HepG2 (cell line): Measurements from ENCODE around the gene TTLL6. TPM values are rescaled to one million over a fixed set of nuclear protein-coding genes. Genes with fewer than 3 reads are reported as not detected.

Source experiments
- BORCS8-MEF2B ChIP-seq: sonication (generic); formaldehyde crosslinking; IDR thresholded peaks from 2 replicates; pipeline ENCODE4 v1.8.0; 2022; ENCODE audit warnings: mild to moderate bottlenecking, missing genetic modification reagents
- DNMT1 ChIP-seq: sonication (generic); formaldehyde crosslinking; IDR thresholded peaks from 2 replicates; pipeline ENCODE4 v1.5.1; 2020; ENCODE audit warnings: mild to moderate bottlenecking, missing genetic modification reagents
- EHMT2 ChIP-seq: fragments of 200-600 bp; sonication (generic); IDR thresholded peaks from 2 replicates; pipeline ENCODE4 v1.7.0; 2017; ENCODE audit warnings: antibody characterized with exemption, low read depth, low read length, borderline replicate concordance
- ETV6 ChIP-seq: sonication (generic); formaldehyde crosslinking; conservative IDR thresholded peaks from 2 replicates; pipeline ENCODE4 v1.4.0; 2020; ENCODE audit warnings: missing genetic modification reagents
- FIP1L1 ChIP-seq: fragments of 200-400 bp; formaldehyde crosslinking; IDR thresholded peaks from 2 replicates; pipeline ENCODE4 v1.6.1; 2018; ENCODE audit warnings: low read depth, mild to moderate bottlenecking, low read length, moderate library complexity, borderline replicate concordance; ENCODE audit not compliant: insufficient read depth
- GATAD1 ChIP-seq: IDR thresholded peaks from 2 replicates; pipeline ENCODE4 v1.6.1; 2016; ENCODE audit warnings: missing genetic modification reagents, missing compliant biosample characterization
- HMGXB4 ChIP-seq, 2 experiments: sonication (generic) in 1 of 2; formaldehyde crosslinking in 1 of 2; IDR thresholded peaks; 2 replicates each; pipeline versions ENCODE4 v1.4.0 to v1.6.1; 2018 to 2020; ENCODE audit warnings: missing genetic modification reagents in 2 of 2, borderline replicate concordance in 1 of 2, low read depth in 1 of 2, mild to moderate bottlenecking in 1 of 2, missing biosample characterization in 1 of 2
- PHF8 ChIP-seq: sonication (generic); formaldehyde crosslinking; IDR thresholded peaks from 2 replicates; pipeline ENCODE4 v1.5.0; 2020; ENCODE audit warnings: missing genetic modification reagents
- TCF12 ChIP-seq, 2 experiments: fragments of 450-650 bp in 1 of 2; sonication (generic) in 1 of 2; formaldehyde crosslinking in 1 of 2; IDR thresholded peaks; 2 replicates each; pipeline versions ENCODE4 v1.6.1 to v1.8.0; 2017 to 2022; ENCODE audit warnings: antibody characterized with exemption in 1 of 2, mild to moderate bottlenecking in 1 of 2, missing genetic modification reagents in 1 of 2, moderate library complexity in 1 of 2
- ZBTB21 ChIP-seq: sonication (generic); formaldehyde crosslinking; IDR thresholded peaks from 2 replicates; pipeline ENCODE4 v1.4.0; 2020; ENCODE audit warnings: missing genetic modification reagents
- ZNF562 ChIP-seq: sonication (generic); formaldehyde crosslinking; IDR thresholded peaks from 2 replicates; pipeline ENCODE4 v1.8.0; 2022; ENCODE audit warnings: missing genetic modification reagents, borderline replicate concordance
- ZNF574 ChIP-seq: sonication (generic); formaldehyde crosslinking; IDR thresholded peaks from 2 replicates; pipeline ENCODE4 v1.4.0; 2020; ENCODE audit warnings: missing genetic modification reagents
- ZNF800 ChIP-seq: sonication (generic); formaldehyde crosslinking; IDR thresholded peaks from 2 replicates; pipeline ENCODE4 v1.4.0; 2020; ENCODE audit warnings: missing genetic modification reagents
- polyA plus RNA-seq, 8 experiments: library from polyadenylated mRNA; depleted of rRNA in 3 of 8; stranded (reverse) in 7 of 8; unstranded in 1 of 8; fragments of >200 nt; fragmentation: Illumina TruSeq in 4 of 8; extraction: Trizol in 4 of 8; gene quantifications; 2 replicates each; pipeline versions ENCODE4 v1.2.1 to v1.2.3, GENCODE V29; 2011 to 2016; ENCODE audit warnings: low read depth in 4 of 8, missing spikeins in 1 of 8, mixed read lengths in 1 of 8; ENCODE audit not compliant: insufficient read depth in 1 of 8
- total RNA-seq, 5 experiments: library from RNA; depleted of rRNA; stranded (reverse); fragments of >200 nt; fragmentation: Illumina TruSeq; extraction: Trizol; gene quantifications; 2 replicates each; pipeline ENCODE4 v1.2.3, GENCODE V29; 2016; ENCODE audit warnings: low read depth in 1 of 5

TTLL6 gene
- total and polyA plus RNA-seq, 2 of the 13 experiments (the other 11 are each of a cell fraction or from before 2014, with no cell fraction given): 0.04 to 0.08 TPM

GRCh38 chr17:48830840-48831548 is 14.0 kb upstream of the TTLL6 start, which contains the start of gene CALCOCO2 (continued):
- TF ChIP-seq ZNF800 (CRISPR knock-in tag) (no peak; the same call in 1 of the 2 replicates), FIP1L1 (no peak), BORCS8-MEF2B (peak; percentile 86), TCF12 (IDR thresholded peaks at IDR 0.05) (no peak), TCF12 (CRISPR knock-in tag; IDR thresholded peaks at IDR 0.05) (0 out of 2 replicates have a peak, but pooled peaks have one; percentile 69), ZNF562 (no peak), EHMT2 (no peak), GATAD1 (CRISPR knock-in tag) (peak; percentile 49; the same call in 1 of the 2 replicates), PHF8 (CRISPR knock-in tag) (peak; percentile 91), ZNF574 (CRISPR knock-in tag) (peak; percentile 78; the same call in 1 of the 2 replicates), DNMT1 (CRISPR knock-in tag) (no peak), HMGXB4 (CRISPR knock-in tag; IDR thresholded peaks at IDR 0.05; ENCODE audit: borderline replicate concordance in 1 of 2, low read depth in 1 of 2) (peak; percentile 73 to 89; a peak in 3 of 4 replicates), ZBTB21 (CRISPR knock-in tag) (peak; percentile 24; the same call in 1 of the 2 replicates), ETV6 (no peak)
